ENCODE data around the gene HMOX1. TPM values are rescaled to one million over a fixed set of nuclear protein-coding genes. Genes with fewer than 3 reads are reported as not detected.

Gene HMOX1
- total RNA-seq, 1 experiment from 2014 or later: 26.4 TPM

- RAD21 ChIA-PET (ENCODE audit: low non-redundant PET in 1 of 2, low total read pairs in 2 of 2, uncharacterized antibody in 2 of 2, unreplicated experiment in 2 of 2): interaction anchor here in 1 of 2 experiments (0.6 to 1.2 kb wide), 3 partner anchors 46 to 120 kb away, joined by 3 read pairs; no protein-coding TSS in a partner anchor
- intact Hi-C loops (cut with micrococcal nuclease): no loop called here
- POLR2A ChIA-PET: no interaction called here
Observed at GRCh38 chr22:35425971-35426800, 45.3 kb downstream of the HMOX1 start.

More at GRCh38 chr22:35425971-35426800, 45.3 kb downstream of the HMOX1 start:
- Histone ChIP-seq H3K9me2 (ENCODE audit: insufficient read depth) (no peaks in the 10 kb centered on the region), H3K9me3 (ENCODE audit: control insufficient read depth in 1 of 2, insufficient read depth in 1 of 2, low read depth in 1 of 2, low read length in 2 of 2) (no peaks in the 10 kb centered on the region), H2AFZ (ENCODE audit: low read depth, low read length, poor library complexity, severe bottlenecking) (no peak overlapping the region), H3K9ac (ENCODE audit: low read length) (peak overlapping the region; percentile 14; the same call in 1 of the 2 replicates), H3K4me2 (ENCODE audit: low read length) (peak overlapping the region; percentile 29), H3K27ac (ENCODE audit: low read depth, low read length) (peak overlapping the region; percentile 72), H3K4me3 (replicated peaks in 1 of 2; ENCODE audit: low read depth in 1 of 2, low read length in 2 of 2) (no peak overlapping the region), H3K36me3 (ENCODE audit: control insufficient read depth in 1 of 2, insufficient read depth in 2 of 2, low read length in 2 of 2) (peaks cover 8 to 56% of the 10 kb centered on the region in 2 experiments), H3K4me1 (ENCODE audit: control insufficient read depth in 1 of 2, insufficient read depth in 2 of 2, low read length in 2 of 2) (peaks cover 17 to 18% of the 10 kb centered on the region in 2 experiments), H3K79me2 (ENCODE audit: insufficient read depth, low read length) (peaks cover 7% of the 10 kb centered on the region; the same call in 1 of the 2 replicates), H3K27me3 (ENCODE audit: insufficient read depth, low read length) (no peaks in the 10 kb centered on the region), H4K20me1 (ENCODE audit: insufficient read depth) (0 out of 2 replicates have a peak, but pooled peaks cover 3% of the 10 kb centered on the region)
- ATAC-seq (peak; percentile 60), DNase-seq (ENCODE audit: low read depth, low spot score) (no peak)
- BruUV-seq (replicated peaks): no TSS peak
- no peak for TF ChIP-seq TCF7L2 (IDR thresholded peaks at IDR 0.05; ENCODE audit: borderline replicate concordance, extremely low read depth, insufficient read depth, insufficient read length)
- no peak for TF ChIP-seq CTCF (IDR thresholded peaks at IDR 0.05 in 2 of 3, conservative IDR thresholded peaks at IDR 0.05 in 1 of 3; ENCODE audit: borderline replicate concordance in 1 of 3, insufficient read depth in 1 of 3, low read depth in 2 of 3, low read length in 2 of 3)
- CTCF ChIA-PET: interaction anchor here (1.0 kb wide), 2 partner anchors 8 to 640 kb away, joined by 3 read pairs; no protein-coding TSS in a partner anchor

All from HCT116 (cell line).